Thoracic aorta (tissue), 2 donors: ENCODE data around the gene TOX2. TPM values are rescaled to one million over a fixed set of nuclear protein-coding genes. Genes with fewer than 3 reads are reported as not detected.

Source experiments
- ATAC-seq: fragments of 150-250 bp; one replicate; pipeline ENCODE4 v1.8.0; 2017; ENCODE audit warnings: low read depth; ENCODE audit not compliant: insufficient number of reproducible peaks, low FRiP score
- DNase-seq: peaks from one replicate; pipeline ENCODE4 v3.0.0-alpha.2; 2020; ENCODE audit warnings: low spot score
- H3K27ac ChIP-seq, 2 donors: fragments of 200-600 bp; sonication (generic); 1 replicate in 1 of 2; 2 replicates in 1 of 2; pipeline ENCODE4 v1.5.1; 2016; ENCODE audit warnings: mild to moderate bottlenecking in 2 of 2, moderate library complexity in 2 of 2
- H3K27me3 ChIP-seq: fragments of 200-600 bp; sonication (generic); replicated peaks from 2 replicates; pipeline ENCODE4 v1.6.0; 2016; ENCODE audit warnings: mild to moderate bottlenecking; ENCODE audit not compliant: insufficient read depth
- H3K36me3 ChIP-seq: fragments of 200-600 bp; sonication (generic); one replicate; pipeline ENCODE4 v1.5.1; 2016
- H3K4me1 ChIP-seq, 2 donors: fragments of 200-600 bp; sonication (generic); 1 replicate in 1 of 2; 2 replicates in 1 of 2; pipeline versions ENCODE4 v1.5.1 to v1.6.0; 2016; ENCODE audit warnings: low read depth in 2 of 2, mild to moderate bottlenecking in 1 of 2; ENCODE audit not compliant: control insufficient read depth in 1 of 2
- H3K4me3 ChIP-seq: fragments of 200-600 bp; sonication (generic); 2 replicates; pipeline ENCODE4 v1.5.1; 2016; ENCODE audit warnings: mild to moderate bottlenecking
- H3K9me3 ChIP-seq: fragments of 200-600 bp; sonication (generic); 2 replicates; pipeline ENCODE4 v1.5.1; 2016
- CTCF ChIP-seq: fragments of 200-600 bp; sonication (generic); IDR thresholded peaks from one replicate; pipeline ENCODE4 v1.5.1; 2019; ENCODE audit warnings: antibody characterized with exemption
- total RNA-seq, 2 donors: library from RNA; depleted of rRNA; stranded (reverse); fragments of >200 nt; gene quantifications; one replicate each; pipeline versions ENCODE4 v1.1.0 to v1.2.3, GENCODE V29; 2016

The TOX2 gene
- total RNA-seq, 2 donors from 2014 or later: 4.2 to 14.6 TPM

GRCh38 chr20:43994486-43995100 lies 79.9 kb downstream of the TOX2 start:
- Histone ChIP-seq H3K27ac (no peak overlapping the region), H3K4me3 (no peak overlapping the region), H3K36me3 (no peaks in the 10 kb centered on the region), H3K9me3 (no peaks in the 10 kb centered on the region), H3K27me3 (no peaks in the 10 kb centered on the region), H3K4me1 (no peaks in the 10 kb centered on the region)
- DNase-seq (no peak), ATAC-seq (no peak)
- TF ChIP-seq CTCF: no peak

DNA sequence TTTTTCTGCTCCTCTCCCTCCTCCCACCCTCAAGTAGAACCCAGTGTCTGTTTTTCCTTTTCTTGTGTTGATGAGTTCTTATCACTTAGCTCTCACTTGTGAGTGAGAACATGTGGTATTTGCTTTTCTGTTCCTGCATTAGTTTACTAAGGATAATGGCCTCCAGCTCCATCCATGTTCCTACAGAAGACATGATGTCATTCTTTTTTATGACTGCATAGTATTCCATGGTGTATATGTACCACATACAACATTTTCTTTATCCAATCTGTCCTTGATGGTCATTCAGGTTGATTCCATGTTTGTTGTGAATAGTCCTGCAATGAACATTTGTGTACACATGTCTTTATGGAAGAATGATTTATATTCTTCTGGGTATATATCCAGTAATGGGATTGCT lies 81.0 kb downstream of the TOX2 start:
- ATAC-seq (no peak), DNase-seq (no peak)
- H3K4me3 ChIP-seq: no peak overlapping the region
- H3K36me3 ChIP-seq: no peaks in the 10 kb centered on the region
- H3K9me3 ChIP-seq: no peaks in the 10 kb centered on the region
- TF ChIP-seq CTCF: no peak
- no peaks in the 10 kb centered on the region for H3K27me3 ChIP-seq
- H3K4me1 ChIP-seq: no peaks in the 10 kb centered on the region
- no peak overlapping the region for H3K27ac ChIP-seq

DNA sequence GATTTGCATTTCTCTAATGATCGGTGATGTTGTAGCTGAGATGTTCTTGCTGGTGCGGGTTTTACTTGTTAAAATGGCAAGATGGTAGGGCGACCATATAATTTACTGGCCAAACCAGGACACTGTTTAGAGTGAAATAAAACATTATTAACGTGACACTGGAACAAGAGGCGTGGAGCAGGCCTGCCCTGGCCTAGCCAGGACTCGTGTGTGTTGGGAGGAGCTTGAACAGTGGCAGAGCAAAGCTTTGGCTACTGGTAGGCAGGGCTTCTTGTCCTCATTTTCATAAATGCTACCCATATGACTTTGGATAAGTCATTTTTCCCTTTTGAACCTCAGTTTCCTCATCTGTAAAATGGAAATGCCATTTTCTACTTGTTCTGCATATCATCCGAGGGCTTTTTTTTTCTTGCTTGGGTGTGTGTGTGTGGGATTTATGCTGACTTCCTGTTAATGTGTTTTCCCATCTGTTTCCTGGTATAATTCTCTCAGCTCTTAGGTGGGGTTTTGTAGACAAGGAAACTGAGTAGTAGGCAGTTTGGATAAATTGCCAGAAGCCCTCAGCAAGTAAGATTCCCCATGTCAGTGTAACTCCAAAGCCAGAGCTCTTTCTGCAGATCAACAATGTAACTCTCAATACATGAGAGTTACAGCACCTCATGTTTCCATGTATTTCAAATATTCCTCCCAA lies 81.7 kb downstream of the TOX2 start:
- Histone ChIP-seq H3K27ac (no peak overlapping the region), H3K9me3 (no peaks in the 10 kb centered on the region), H3K4me3 (no peak overlapping the region), H3K36me3 (no peaks in the 10 kb centered on the region), H3K4me1 (no peaks in the 10 kb centered on the region), H3K27me3 (no peaks in the 10 kb centered on the region)
- TF ChIP-seq CTCF: no peak
- DNase-seq: no peak
- no peak for ATAC-seq

- Histone ChIP-seq H3K36me3 (no peaks in the 10 kb centered on the region), H3K27me3 (no peaks in the 10 kb centered on the region), H3K9me3 (no peaks in the 10 kb centered on the region), H3K4me1 (no peaks in the 10 kb centered on the region), H3K4me3 (no peak overlapping the region), H3K27ac (no peak overlapping the region)
- DNase-seq (no peak), ATAC-seq (no peak)
- TF ChIP-seq CTCF: no peak
Measured at GRCh38 chr20:43999848-44000247, 85.2 kb downstream of the TOX2 start.

GRCh38 chr20:44001667-44002596 lies 87.3 kb downstream of the TOX2 start:
- TF ChIP-seq CTCF: no peak
- Histone ChIP-seq H3K4me3 (no peak overlapping the region), H3K36me3 (no peaks in the 10 kb centered on the region), H3K27ac (no peak overlapping the region), H3K4me1 (no peaks in the 10 kb centered on the region), H3K9me3 (no peaks in the 10 kb centered on the region), H3K27me3 (no peaks in the 10 kb centered on the region)
- ATAC-seq (no peak), DNase-seq (no peak)
